SU-DHL-6 (cell line): ENCODE results near the gene INPP1.

Source experiments
- H2AFZ ChIP-seq: fragments of 200-600 bp; sonication (generic); 2 replicates; pipeline ENCODE4 v1.6.1; 2014; ENCODE audit warnings: low read depth, mild to moderate bottlenecking, moderate library complexity, mixed read lengths, antibody characterized with exemption, low read length; ENCODE audit not compliant: severe bottlenecking
- H3F3A ChIP-seq: fragments of 200-600 bp; shearing (Covaris generic); 2 replicates; pipeline ENCODE4 v1.6.0; 2016; ENCODE audit warnings: antibody characterized with exemption, mild to moderate bottlenecking; ENCODE audit not compliant: insufficient read depth
- H3K27ac ChIP-seq: fragments of 200-600 bp; sonication (generic); 2 replicates; pipeline ENCODE4 v1.5.1; 2016; ENCODE audit warnings: low read depth, mild to moderate bottlenecking, low read length, moderate library complexity, mixed read lengths
- H3K27me3 ChIP-seq: fragments of 200-600 bp; sonication (generic), shearing (Covaris generic); 2 replicates; pipeline ENCODE4 v1.6.0; 2014; ENCODE audit warnings: mild to moderate bottlenecking, low read length
- H3K36me3 ChIP-seq: fragments of 200-600 bp; sonication (generic); 2 replicates; pipeline ENCODE4 v1.6.1; 2014; ENCODE audit warnings: mild to moderate bottlenecking, low read length, mixed read lengths
- H3K4me2 ChIP-seq: fragments of 300-600, 200-600 bp; shearing (Covaris generic), sonication (generic); 2 replicates; pipeline ENCODE4 v1.6.0; 2014; ENCODE audit warnings: low read length, low read depth, mild to moderate bottlenecking; ENCODE audit not compliant: poor library complexity, severe bottlenecking
- H3K4me3 ChIP-seq: fragments of 200-600 bp; sonication (generic); 2 replicates; pipeline ENCODE4 v1.5.1; 2014; ENCODE audit warnings: antibody characterized with exemption, low read length, mild to moderate bottlenecking, mixed read lengths; ENCODE audit not compliant: insufficient read depth, poor library complexity, severe bottlenecking
- H3K79me2 ChIP-seq: fragments of 200-600 bp; sonication (generic); 2 replicates; pipeline ENCODE4 v1.6.1; 2014; ENCODE audit warnings: mild to moderate bottlenecking, low read length, moderate library complexity; ENCODE audit not compliant: insufficient read depth
- H3K9ac ChIP-seq: fragments of 200-600 bp; sonication (generic); 2 replicates; pipeline ENCODE4 v1.7.0; 2014; ENCODE audit warnings: mild to moderate bottlenecking, low read length
- H3K9me2 ChIP-seq: fragments of 200-600 bp; sonication (generic); replicated peaks from 2 replicates; pipeline ENCODE4 v1.6.1; 2014; ENCODE audit warnings: low read length; ENCODE audit not compliant: insufficient read depth
- H3K9me3 ChIP-seq: fragments of 200-600 bp; sonication (generic); 2 replicates; pipeline ENCODE4 v1.6.1; 2014; ENCODE audit warnings: low read length, mixed read lengths; ENCODE audit not compliant: insufficient read depth
- H4K20me1 ChIP-seq: fragments of 200-600 bp; sonication (generic); 2 replicates; pipeline ENCODE4 v1.6.1; 2014; ENCODE audit warnings: low read depth, mild to moderate bottlenecking, antibody characterized with exemption, low read length, moderate library complexity, mixed read lengths
- CTCF ChIP-seq: fragments of 200-600 bp; sonication (generic); IDR thresholded peaks from one replicate; pipeline ENCODE4 v1.5.1; 2017; ENCODE audit warnings: antibody characterized with exemption, mild to moderate bottlenecking, low read length, moderate library complexity; ENCODE audit not compliant: insufficient read depth, poor library complexity, severe bottlenecking
- EZH2phosphoT487 ChIP-seq: fragments of 200-600 bp; sonication (generic), shearing (Covaris generic); conservative IDR thresholded peaks from 2 replicates; pipeline ENCODE4 v1.6.1; 2018; ENCODE audit warnings: mild to moderate bottlenecking, antibody characterized with exemption, low read length, moderate library complexity, mixed read lengths

INPP1 gene

GRCh38 chr2:190380962-190381412, 37.6 kb downstream of the INPP1 start:
- no peak overlapping the region for H3K4me2 ChIP-seq
- no peaks in the 10 kb centered on the region for H3K9me3 ChIP-seq
- TF ChIP-seq CTCF = no peak
- TF ChIP-seq EZH2phosphoT487 = no peak
- H3K79me2 ChIP-seq = no peaks in the 10 kb centered on the region
- no peak overlapping the region for H2AFZ ChIP-seq
- H3K27me3 ChIP-seq = no peaks in the 10 kb centered on the region
- H3K4me3 ChIP-seq = no peak overlapping the region
- no peak overlapping the region for H3K27ac ChIP-seq
- no peaks in the 10 kb centered on the region for H4K20me1 ChIP-seq
- H3F3A ChIP-seq = no peaks in the 10 kb centered on the region
- H3K9me2 ChIP-seq = no peaks in the 10 kb centered on the region
- no peak overlapping the region for H3K9ac ChIP-seq
- H3K36me3 ChIP-seq = no peaks in the 10 kb centered on the region

- H3K27ac ChIP-seq = no peak overlapping the region
- no peaks in the 10 kb centered on the region for H3K27me3 ChIP-seq
- no peak overlapping the region for H3K9ac ChIP-seq
- no peaks in the 10 kb centered on the region for H3K9me2 ChIP-seq
- H3K9me3 ChIP-seq = no peaks in the 10 kb centered on the region
- H3K79me2 ChIP-seq = no peaks in the 10 kb centered on the region
- H3K36me3 ChIP-seq = no peaks in the 10 kb centered on the region
- no peak overlapping the region for H3K4me2 ChIP-seq
- TF ChIP-seq CTCF (peak; percentile 50), EZH2phosphoT487 (no peak)
- H3F3A ChIP-seq = no peaks in the 10 kb centered on the region
- no peak overlapping the region for H3K4me3 ChIP-seq
- H4K20me1 ChIP-seq = no peaks in the 10 kb centered on the region
- H2AFZ ChIP-seq = no peak overlapping the region
Measured at GRCh38 chr2:190382851-190383250, 39.5 kb downstream of the INPP1 start.

- H3K36me3 ChIP-seq = no peaks in the 10 kb centered on the region
- no peak overlapping the region for H3K4me2 ChIP-seq
- H2AFZ ChIP-seq = no peak overlapping the region
- H3K4me3 ChIP-seq = no peak overlapping the region
- H3K27ac ChIP-seq = no peak overlapping the region
- H3K9me2 ChIP-seq = no peaks in the 10 kb centered on the region
- H3K79me2 ChIP-seq = no peaks in the 10 kb centered on the region
- no peak overlapping the region for H3K9ac ChIP-seq
- H3K27me3 ChIP-seq = no peaks in the 10 kb centered on the region
- H4K20me1 ChIP-seq = no peaks in the 10 kb centered on the region
- no peak for TF ChIP-seq EZH2phosphoT487
- no peak for TF ChIP-seq CTCF
- H3F3A ChIP-seq = no peaks in the 10 kb centered on the region
- no peaks in the 10 kb centered on the region for H3K9me3 ChIP-seq
Measured at GRCh38 chr2:190387422-190387821, 44.0 kb downstream of the INPP1 start.
